ENCODE data around the gene EOLA1. TPM values are rescaled to one million over a fixed set of nuclear protein-coding genes. Genes with fewer than 3 reads are reported as not detected.
"Not testable (repeated sequence)": the region's sequence is repeated elsewhere in the genome, so short reads cannot be mapped to it uniquely, and the experiment has no call there.

Gene EOLA1
- total RNA-seq (2014; rRNA removed; shearing (Covaris generic)) = 24.7 and 28.1 TPM in 2 replicates

GRCh38 chrX:149540621-149541520 is at the start of gene EOLA1:
EOLA1 (plus strand) TSS chrX:149541012; CDS start chrX:149545631, 4,619 bp downstream.
- DNase-seq (ENCODE audit: low spot score) = peak; percentile 97

- peak; percentile 86 for DNase-seq (ENCODE audit: low spot score)
These were observed 49.0 kb upstream of the EOLA1 start for GRCh38 chrX:149491812-149492211.

DNA sequence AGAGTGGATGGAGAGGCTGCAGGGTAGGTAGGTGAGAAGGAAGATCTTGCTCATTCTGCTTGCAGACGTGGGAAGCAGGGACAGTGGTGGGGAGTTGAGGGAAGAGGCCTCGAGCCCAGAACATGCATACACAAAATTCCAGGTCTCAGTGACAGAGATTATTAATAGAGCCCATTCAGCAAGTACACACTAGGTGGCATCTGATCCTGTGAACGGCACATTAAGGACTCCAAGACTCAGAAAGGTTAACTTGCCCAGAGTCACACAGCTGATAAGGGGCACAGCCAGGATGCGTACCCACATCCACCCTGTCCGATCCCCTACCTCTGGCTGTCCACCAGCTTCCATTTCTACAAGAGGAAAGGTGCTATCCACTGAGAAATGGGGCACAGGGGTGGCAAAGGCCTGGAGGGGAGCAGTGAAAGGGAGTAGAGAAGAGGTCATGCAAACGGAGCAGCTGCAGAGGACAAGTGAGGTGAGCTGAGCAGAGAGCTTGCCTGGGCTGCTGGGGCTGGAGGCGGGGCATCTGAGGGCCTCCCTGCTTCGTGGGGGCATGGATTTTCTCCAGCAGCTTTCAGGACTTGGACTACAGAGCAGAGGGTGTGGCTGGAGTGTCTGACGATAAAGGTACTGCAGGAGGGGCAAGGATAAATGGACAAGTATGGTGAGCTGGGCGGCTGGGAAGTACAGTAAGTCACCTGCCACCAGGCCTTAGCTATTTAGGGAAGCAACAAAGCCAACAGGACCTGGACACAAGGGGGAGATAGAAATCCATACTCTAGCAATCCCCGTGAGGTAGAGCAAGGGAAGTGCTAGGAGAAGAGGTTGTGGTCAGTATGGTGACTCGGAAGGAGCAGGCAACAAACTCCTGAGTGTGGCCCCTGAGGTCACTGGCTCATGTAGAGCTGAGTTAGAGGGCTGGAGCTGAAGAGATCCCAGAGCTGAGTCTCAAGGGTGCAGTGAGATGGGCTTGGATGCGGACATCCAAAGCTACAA is 46.9 kb upstream of the EOLA1 start:
- DNase-seq (ENCODE audit: low spot score) = peak; percentile 51

DNA sequence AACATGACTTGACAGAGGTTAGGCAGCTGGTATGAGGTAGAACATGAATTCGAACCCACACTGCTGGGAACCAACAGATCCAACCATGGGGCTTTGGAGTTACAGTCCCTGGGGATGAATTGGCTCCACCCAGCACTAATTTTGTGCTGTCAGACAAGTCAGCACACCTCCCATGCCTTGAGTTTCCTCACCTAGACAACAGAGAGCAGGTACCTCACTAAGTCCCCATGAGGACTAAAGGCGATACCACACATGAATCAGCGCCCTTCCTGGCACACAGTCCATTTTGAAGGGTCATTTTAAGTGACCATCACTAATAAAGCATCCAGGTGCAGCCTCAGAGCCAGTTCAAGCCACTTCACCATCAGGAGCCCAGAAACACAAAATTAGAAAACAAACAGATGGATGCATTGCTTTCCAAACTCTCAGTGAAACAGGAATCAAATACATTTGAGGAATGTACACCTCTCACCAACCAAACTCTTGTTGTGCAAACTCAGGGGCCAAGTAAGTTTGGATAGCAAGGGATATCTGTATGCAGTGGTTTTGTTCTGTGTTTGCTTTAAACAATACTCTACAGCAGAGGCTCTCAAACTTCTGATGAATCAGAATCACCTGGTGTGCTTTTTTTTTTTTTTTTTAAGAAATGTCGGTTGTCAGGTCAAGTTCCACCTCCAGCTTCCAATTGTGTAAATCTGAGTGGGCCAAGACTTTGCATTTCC is 45.8 kb upstream of the EOLA1 start:
- DNase-seq (ENCODE audit: low spot score) = no peak

DNA sequence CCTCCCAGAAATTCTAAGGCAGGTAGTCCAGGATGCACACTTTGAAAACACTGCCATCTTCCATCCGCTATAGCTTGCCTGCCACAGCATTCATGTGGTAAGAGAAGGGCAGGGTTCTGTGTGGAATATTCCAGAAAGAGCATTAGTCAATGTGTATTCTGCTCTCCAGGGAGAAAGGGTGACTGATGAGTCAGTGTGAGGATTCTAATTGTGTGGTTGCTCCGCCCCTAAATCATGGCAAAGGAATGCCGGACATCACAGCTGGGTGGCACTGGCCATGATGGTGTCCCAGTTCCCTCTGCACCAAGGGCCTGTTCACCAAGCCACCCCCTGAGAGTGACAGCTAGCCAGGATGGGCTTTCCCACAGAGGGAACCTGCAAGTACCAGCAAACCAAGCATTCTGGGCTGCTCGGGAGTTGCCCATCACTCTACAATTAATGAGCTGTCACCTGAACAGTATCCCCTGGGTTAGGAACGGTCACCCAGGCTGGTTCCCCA is 45.2 kb upstream of the EOLA1 start:
- peak; percentile 94 for DNase-seq (ENCODE audit: low spot score)

DNA sequence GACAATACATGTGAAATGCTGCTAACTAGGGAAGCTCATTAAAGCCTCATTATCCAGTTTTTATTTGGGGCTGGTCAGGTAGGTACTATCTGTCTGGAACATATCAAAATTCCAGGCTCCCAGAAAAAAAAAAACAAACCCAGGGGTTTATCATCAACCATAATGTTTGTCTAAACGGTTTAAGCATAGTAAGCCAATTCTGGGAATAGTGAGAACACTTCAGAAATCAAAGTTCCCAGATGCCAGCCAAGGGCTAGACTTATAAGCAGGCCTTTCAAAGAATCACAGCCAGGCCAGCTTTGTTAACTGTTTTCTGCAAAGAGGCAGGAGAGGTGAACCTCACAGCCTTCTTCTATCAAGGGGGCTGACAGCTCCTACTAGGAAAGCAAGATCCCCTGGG is 43.8 kb upstream of the EOLA1 start:
- DNase-seq (ENCODE audit: low spot score) = no peak

DNA sequence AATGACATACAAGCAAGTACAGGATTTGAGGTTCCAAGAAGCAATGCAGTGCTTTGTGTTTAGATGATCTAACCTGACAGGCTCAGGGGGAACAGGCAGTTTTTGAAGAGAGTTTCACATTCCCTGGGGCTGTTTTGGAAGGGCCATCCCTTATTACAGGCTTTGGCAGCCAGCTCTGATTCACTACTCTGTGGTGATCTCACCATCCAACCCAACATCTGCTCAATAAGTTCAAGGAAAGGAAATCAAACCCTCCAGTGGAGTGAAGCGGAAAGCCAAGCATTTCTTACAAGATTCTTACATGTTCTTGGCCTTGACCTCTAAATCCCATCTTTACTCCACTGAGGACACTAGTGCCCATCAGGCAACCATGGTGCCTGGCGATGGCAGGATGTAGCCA is 43.2 kb upstream of the EOLA1 start:
- no peak for DNase-seq (ENCODE audit: low spot score)

- no peak for DNase-seq (ENCODE audit: low spot score)
These were observed 42.0 kb upstream of the EOLA1 start for GRCh38 chrX:149498767-149499166.

DNA sequence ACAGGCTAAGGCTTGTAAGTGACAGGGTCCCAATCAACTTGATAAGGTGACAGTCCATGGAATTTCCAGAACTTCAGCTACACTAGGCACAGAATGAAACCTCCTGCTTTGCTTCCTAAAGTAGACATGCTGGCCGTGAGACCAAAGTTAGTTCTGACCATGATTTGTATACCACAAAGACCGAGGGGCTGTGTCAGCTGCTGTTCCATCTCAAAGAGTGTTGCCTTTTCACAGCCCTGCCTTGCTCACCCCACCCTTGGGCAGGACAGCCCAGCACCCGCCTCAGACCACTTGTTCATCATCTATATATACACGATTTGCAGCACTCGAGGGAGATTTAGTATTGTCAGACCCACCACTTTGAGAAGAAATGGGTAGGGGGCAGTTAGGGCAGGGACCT is 41.0 kb upstream of the EOLA1 start:
- DNase-seq (ENCODE audit: low spot score) = no peak

DNA sequence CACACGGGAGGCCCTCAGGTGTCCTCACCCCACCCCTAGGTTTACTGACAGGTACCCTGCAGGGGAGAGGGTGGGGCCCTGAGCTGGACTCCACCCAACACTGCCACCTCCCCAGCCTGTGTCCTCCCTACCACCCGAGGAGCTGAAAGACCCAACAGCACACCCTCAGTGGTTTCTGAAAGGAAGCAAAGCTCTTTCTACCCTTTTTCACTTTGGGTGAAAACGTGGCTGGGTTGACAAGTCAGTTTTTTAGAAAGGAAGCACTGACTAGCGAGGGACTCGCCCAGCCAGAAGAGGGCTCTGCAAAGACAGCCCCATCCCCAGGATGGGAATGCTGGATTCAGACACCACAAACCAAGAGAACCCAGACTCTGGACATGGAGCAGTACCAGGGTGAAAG is 37.9 kb upstream of the EOLA1 start:
- DNase-seq (ENCODE audit: low spot score) = not testable (repeated sequence)

- DNase-seq (ENCODE audit: low spot score) = peak; percentile 51
These were observed 37.4 kb upstream of the EOLA1 start for GRCh38 chrX:149503446-149503845.

DNA sequence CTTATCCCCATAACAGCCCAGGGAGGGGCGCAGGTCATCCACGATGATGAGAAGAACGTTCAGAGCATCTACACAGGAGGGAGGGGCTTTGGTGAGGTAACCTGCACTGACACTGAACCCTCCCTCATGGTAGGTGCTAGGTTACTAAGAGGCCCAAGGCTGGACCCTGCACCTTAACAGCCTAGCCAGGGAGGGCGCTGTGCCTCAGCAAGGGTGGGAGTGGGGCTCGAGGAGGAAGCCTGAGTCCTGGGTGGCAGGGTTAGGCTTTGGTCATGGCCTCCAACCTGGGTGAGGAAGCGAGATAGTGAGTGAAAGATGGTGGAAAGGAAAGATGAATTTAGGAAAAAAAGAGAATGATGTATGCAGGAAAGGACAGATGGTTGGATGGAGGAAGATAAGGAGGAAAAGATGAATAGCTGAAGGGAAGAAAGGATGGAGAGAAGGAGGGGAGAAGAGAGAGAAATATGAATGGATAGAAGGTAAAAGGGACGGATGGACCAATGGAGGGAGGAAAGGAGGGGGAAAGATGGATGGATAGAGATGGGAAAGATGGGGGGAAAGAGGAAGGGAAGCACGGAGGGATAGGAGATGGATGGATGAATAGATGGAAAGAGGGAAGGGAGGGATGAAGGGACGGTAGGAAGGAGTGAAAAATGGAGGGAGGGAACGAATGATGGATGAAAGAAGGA is 36.4 kb upstream of the EOLA1 start:
- peak; percentile 39 for DNase-seq (ENCODE audit: low spot score)

DNA sequence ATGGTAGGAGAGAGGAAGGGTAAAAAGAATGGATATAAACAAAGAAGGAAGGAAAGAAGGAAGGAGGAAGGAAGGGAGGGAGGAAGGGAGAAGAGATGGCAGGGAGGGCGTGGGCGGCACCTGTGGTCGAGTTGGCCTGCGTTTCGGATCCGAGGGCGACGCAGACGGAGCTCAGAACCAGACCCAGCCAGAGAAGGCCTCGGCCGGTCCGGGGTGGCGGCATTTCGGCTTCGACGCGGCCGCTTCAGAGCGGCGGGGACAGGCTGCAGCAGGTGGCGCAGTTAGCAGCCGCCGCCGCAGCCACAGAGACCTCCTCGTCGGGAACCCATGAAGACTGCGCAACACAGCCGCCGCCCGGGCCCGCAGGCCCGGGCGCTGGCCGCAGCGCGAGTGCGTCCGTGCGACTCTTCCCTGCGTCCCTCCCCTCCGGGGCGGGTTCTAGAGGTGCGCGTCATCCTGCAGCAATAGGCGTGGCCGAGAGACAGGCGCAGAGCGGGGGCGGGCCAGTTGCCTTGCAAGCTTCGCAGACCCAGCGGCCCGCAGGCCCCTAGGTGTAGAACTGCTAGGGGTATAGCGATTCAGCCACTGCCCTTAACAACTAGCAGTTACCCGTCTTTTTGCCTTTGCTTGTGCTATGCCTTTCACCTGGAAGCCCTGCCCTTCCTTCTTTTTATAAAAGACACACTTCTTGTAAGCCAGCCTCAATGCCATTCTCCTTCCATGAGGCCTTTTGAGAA is 35.7 kb upstream of the EOLA1 start, which contains the start of gene IDS:
IDS (minus strand) TSS at position 392 of the 737 bp plus-strand sequence; CDS start at position 223, 169 bp downstream.
- DNase-seq (ENCODE audit: low spot score) = peak; percentile 94

DNA sequence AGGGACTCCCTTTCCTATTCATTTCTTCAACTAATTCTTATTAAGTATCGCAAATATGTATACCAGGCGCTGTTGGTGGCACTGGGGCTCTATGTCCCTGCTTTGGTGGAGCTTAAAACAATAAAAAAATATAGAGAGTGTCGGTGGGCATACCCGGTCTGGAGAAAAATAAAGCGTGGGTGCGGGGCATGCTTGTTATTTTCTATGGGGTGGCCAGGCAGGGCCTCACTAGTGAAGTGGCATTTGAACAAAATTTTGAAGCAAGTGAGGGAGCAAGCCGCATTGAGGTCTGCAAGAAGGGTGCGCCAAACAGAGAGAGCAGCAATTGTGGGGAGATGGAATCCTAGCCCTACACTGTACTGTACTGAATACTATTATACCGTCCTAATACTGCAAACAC is 35.1 kb upstream of the EOLA1 start:
- no peak for DNase-seq (ENCODE audit: low spot score)

- DNase-seq (ENCODE audit: low spot score) = no peak
These were observed 34.5 kb upstream of the EOLA1 start for GRCh38 chrX:149506349-149506748.

DNA sequence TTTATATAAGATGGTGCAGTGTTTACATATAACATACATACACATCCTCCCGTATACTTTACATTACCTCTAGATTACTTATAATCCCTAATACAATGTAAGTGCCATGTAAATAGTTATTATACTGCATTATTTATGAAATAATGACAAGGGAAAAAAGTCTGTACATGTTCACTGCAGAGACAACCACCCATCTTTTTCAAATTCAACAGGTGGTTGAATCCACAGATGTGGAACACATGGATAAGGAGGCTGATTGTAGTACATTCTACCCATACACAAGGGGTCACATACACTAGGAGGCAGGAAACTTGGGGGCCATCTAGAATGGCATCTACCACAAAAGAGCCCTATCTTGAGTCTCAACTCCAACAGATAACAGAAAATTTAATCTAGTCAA is 32.3 kb upstream of the EOLA1 start:
- no peak for DNase-seq (ENCODE audit: low spot score)

DNA sequence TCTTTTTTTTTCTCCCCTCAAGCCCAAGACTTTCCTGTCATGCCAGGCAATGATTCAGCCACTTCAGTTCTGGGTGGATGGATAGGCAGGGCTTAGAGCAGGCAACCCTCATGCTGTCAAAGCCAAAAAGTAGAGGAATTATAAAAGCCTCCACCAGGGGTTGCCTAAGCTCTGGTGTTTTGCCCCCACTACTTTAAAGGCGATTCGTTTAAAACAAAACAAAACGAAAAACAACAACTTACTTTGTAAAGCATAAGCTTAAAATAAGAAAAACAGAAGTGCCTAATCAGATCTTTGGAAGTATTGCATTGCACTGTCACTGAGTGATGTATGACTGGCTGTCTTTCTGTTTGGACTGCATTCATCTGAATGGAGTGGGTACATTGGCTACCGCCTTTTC is 30.4 kb upstream of the EOLA1 start:
- no peak for DNase-seq (ENCODE audit: low spot score)

- DNase-seq (ENCODE audit: low spot score) = peak; percentile 72
These were observed 29.7 kb upstream of the EOLA1 start for GRCh38 chrX:149511081-149511480.

DNA sequence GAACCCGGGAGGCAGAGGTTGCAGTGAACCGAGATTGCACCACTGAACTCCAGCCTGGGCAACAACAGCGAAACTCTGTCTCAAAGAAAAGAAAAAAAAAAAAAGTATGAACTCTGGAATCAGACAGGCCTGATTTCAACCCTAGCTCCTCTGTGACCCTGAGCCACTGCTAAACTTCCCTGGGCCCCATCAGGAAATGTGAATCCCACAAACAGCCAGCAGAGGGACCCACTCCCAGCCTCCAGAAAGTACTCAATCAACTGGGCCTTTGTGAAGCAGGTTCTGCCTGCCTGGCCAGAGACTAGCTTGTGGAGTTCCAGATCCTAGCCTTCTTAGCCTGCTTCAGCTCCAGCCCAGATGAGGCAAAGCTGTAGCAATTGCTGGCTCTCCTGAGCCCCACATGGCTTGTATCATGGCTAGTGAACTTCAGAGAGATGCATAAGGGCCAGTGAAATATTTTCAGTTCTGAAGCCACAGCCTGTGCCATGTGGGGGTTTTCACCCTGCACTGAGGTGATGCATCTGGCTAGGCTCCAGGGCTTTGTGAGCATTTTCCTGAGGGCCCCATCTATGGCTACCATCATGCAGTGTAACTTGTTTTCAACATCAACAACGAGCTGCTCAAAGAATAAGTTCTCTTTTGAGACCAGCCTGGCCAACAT is 28.5 kb upstream of the EOLA1 start:
- DNase-seq (ENCODE audit: low spot score) = peak; percentile 87

Measured in HT-29 (cell line).